ENCODE results near the gene ERG.

Gene ERG

GRCh38 chr21:38498057-38498833 lies at the start of gene ERG:
Gene ERG (minus strand): TSS chr21:38498477. CDS start chr21:38498380, 97 bp downstream.
- no peak within 1 kb of the TSS for H3K27ac Mint-ChIP-seq
- no peak for ATAC-seq
- H3K27me3 Mint-ChIP-seq = peaks cover 41% of the 10 kb centered on the region
- H3K4me1 Mint-ChIP-seq = no peaks in the 10 kb centered on the region
- no peaks in the 10 kb centered on the region for H3K36me3 Mint-ChIP-seq
- no peak within 1 kb of the TSS for H3K4me3 Mint-ChIP-seq
- H3K9me3 Mint-ChIP-seq = no peaks in the 10 kb centered on the region

GRCh38 chr21:38544661-38545060 lies 46.4 kb upstream of the ERG start:
- H3K9me3 Mint-ChIP-seq = peaks cover 4% of the 10 kb centered on the region
- no peak overlapping the region for H3K27ac Mint-ChIP-seq
- H3K4me1 Mint-ChIP-seq = no peaks in the 10 kb centered on the region
- H3K36me3 Mint-ChIP-seq = no peaks in the 10 kb centered on the region
- H3K4me3 Mint-ChIP-seq = no peak overlapping the region
- no peak for ATAC-seq
- H3K27me3 Mint-ChIP-seq = no peaks in the 10 kb centered on the region

- H3K27me3 Mint-ChIP-seq = no peaks in the 10 kb centered on the region
- H3K4me1 Mint-ChIP-seq = no peaks in the 10 kb centered on the region
- peaks cover 4% of the 10 kb centered on the region for H3K9me3 Mint-ChIP-seq
- no peak overlapping the region for H3K4me3 Mint-ChIP-seq
- H3K36me3 Mint-ChIP-seq = no peaks in the 10 kb centered on the region
- no peak overlapping the region for H3K27ac Mint-ChIP-seq
- no peak for ATAC-seq
Observed at GRCh38 chr21:38542263-38542662, 44.0 kb upstream of the ERG start.

GRCh38 chr21:38538353-38538752 lies 40.1 kb upstream of the ERG start:
- ATAC-seq = no peak
- no peaks in the 10 kb centered on the region for H3K9me3 Mint-ChIP-seq
- no peaks in the 10 kb centered on the region for H3K36me3 Mint-ChIP-seq
- H3K27ac Mint-ChIP-seq = no peak overlapping the region
- no peaks in the 10 kb centered on the region for H3K27me3 Mint-ChIP-seq
- no peak overlapping the region for H3K4me3 Mint-ChIP-seq
- H3K4me1 Mint-ChIP-seq = no peaks in the 10 kb centered on the region

- Mint-ChIP-seq H3K4me1 (no peaks in the 10 kb centered on the region), H3K27ac (no peak overlapping the region), H3K4me3 (no peak overlapping the region), H3K27me3 (no peaks in the 10 kb centered on the region), H3K36me3 (no peaks in the 10 kb centered on the region), H3K9me3 (no peaks in the 10 kb centered on the region)
- no peak for ATAC-seq
Observed at GRCh38 chr21:38534591-38534990, 36.3 kb upstream of the ERG start.

- ATAC-seq = no peak
- Mint-ChIP-seq H3K27ac (no peak overlapping the region), H3K9me3 (no peaks in the 10 kb centered on the region), H3K4me3 (no peak overlapping the region), H3K27me3 (no peaks in the 10 kb centered on the region), H3K4me1 (no peaks in the 10 kb centered on the region), H3K36me3 (no peaks in the 10 kb centered on the region)
Observed at GRCh38 chr21:38533887-38534286, 35.6 kb upstream of the ERG start.

- Mint-ChIP-seq H3K9me3 (no peaks in the 10 kb centered on the region), H3K27ac (no peak overlapping the region), H3K36me3 (no peaks in the 10 kb centered on the region), H3K27me3 (no peaks in the 10 kb centered on the region), H3K4me1 (no peaks in the 10 kb centered on the region), H3K4me3 (no peak overlapping the region)
- no peak for ATAC-seq
Observed at GRCh38 chr21:38531591-38531990, 33.3 kb upstream of the ERG start.

GRCh38 chr21:38531039-38531541 lies 32.8 kb upstream of the ERG start:
- H3K4me3 Mint-ChIP-seq = no peak overlapping the region
- no peak for ATAC-seq
- H3K9me3 Mint-ChIP-seq = no peaks in the 10 kb centered on the region
- no peaks in the 10 kb centered on the region for H3K4me1 Mint-ChIP-seq
- H3K27me3 Mint-ChIP-seq = no peaks in the 10 kb centered on the region
- H3K27ac Mint-ChIP-seq = no peak overlapping the region
- no peaks in the 10 kb centered on the region for H3K36me3 Mint-ChIP-seq

- Mint-ChIP-seq H3K4me3 (no peak overlapping the region), H3K9me3 (no peaks in the 10 kb centered on the region), H3K4me1 (no peaks in the 10 kb centered on the region), H3K27me3 (no peaks in the 10 kb centered on the region), H3K27ac (no peak overlapping the region), H3K36me3 (no peaks in the 10 kb centered on the region)
- no peak for ATAC-seq
Observed at GRCh38 chr21:38527737-38528136, 29.5 kb upstream of the ERG start.

GRCh38 chr21:38525454-38525853 lies 27.2 kb upstream of the ERG start:
- Mint-ChIP-seq H3K9me3 (no peaks in the 10 kb centered on the region), H3K4me1 (no peaks in the 10 kb centered on the region), H3K36me3 (no peaks in the 10 kb centered on the region), H3K4me3 (no peak overlapping the region), H3K27ac (no peak overlapping the region), H3K27me3 (no peaks in the 10 kb centered on the region)
- no peak for ATAC-seq

GRCh38 chr21:38524168-38525153 lies 26.2 kb upstream of the ERG start:
- Mint-ChIP-seq H3K27ac (no peak overlapping the region), H3K36me3 (no peaks in the 10 kb centered on the region), H3K4me3 (no peak overlapping the region), H3K27me3 (no peaks in the 10 kb centered on the region), H3K4me1 (no peaks in the 10 kb centered on the region), H3K9me3 (peaks cover 2% of the 10 kb centered on the region)
- no peak for ATAC-seq

GRCh38 chr21:38520511-38520910 lies 22.2 kb upstream of the ERG start:
- Mint-ChIP-seq H3K4me3 (no peak overlapping the region), H3K27ac (no peak overlapping the region), H3K9me3 (peaks cover 5% of the 10 kb centered on the region), H3K27me3 (no peaks in the 10 kb centered on the region), H3K4me1 (no peaks in the 10 kb centered on the region), H3K36me3 (no peaks in the 10 kb centered on the region)
- no peak for ATAC-seq

- no peaks in the 10 kb centered on the region for H3K36me3 Mint-ChIP-seq
- no peak overlapping the region for H3K27ac Mint-ChIP-seq
- peaks cover 12% of the 10 kb centered on the region for H3K27me3 Mint-ChIP-seq
- no peak overlapping the region for H3K4me3 Mint-ChIP-seq
- no peaks in the 10 kb centered on the region for H3K4me1 Mint-ChIP-seq
- H3K9me3 Mint-ChIP-seq = no peaks in the 10 kb centered on the region
- no peak for ATAC-seq
Observed at GRCh38 chr21:38511662-38512243, 13.5 kb upstream of the ERG start.

GRCh38 chr21:38511198-38511597 lies 12.9 kb upstream of the ERG start:
- Mint-ChIP-seq H3K9me3 (no peaks in the 10 kb centered on the region), H3K36me3 (no peaks in the 10 kb centered on the region), H3K27ac (no peak overlapping the region), H3K27me3 (peaks cover 14% of the 10 kb centered on the region), H3K4me3 (no peak overlapping the region), H3K4me1 (no peaks in the 10 kb centered on the region)
- no peak for ATAC-seq

- no peak for ATAC-seq
- H3K4me1 Mint-ChIP-seq = no peaks in the 10 kb centered on the region
- H3K27ac Mint-ChIP-seq = no peak overlapping the region
- H3K9me3 Mint-ChIP-seq = no peaks in the 10 kb centered on the region
- no peaks in the 10 kb centered on the region for H3K36me3 Mint-ChIP-seq
- peaks cover 14% of the 10 kb centered on the region for H3K27me3 Mint-ChIP-seq
- H3K4me3 Mint-ChIP-seq = no peak overlapping the region
Observed at GRCh38 chr21:38507374-38507942, 9.2 kb upstream of the ERG start.

All from stimulated activated memory B cell treated with anti-CD40 and anti-IgM and Interleukin-4, amounts not matched to agents 10 μg/mL and 1 μg/mL and 100 μg/mL, for 72 hours (primary cell).